Mucosa of descending colon (tissue), 3 donors: ENCODE measurements around the gene NFKBIZ. TPM values are rescaled to one million over a fixed set of nuclear protein-coding genes. Genes with fewer than 3 reads are reported as not detected.
"Not testable (repeated sequence)": the region's sequence is repeated elsewhere in the genome, so short reads cannot be mapped to it uniquely, and the experiment has no call there.

ENCODE experiments used
- ATAC-seq: fragments of 200-7000 bp; cut with Tn5 transposase; one replicate; pipeline ENCODE4 v1.9.1; 2020; ENCODE audit warnings: mild to moderate bottlenecking, moderate library complexity
- DNase-seq, 3 donors: peaks; one replicate each; pipeline ENCODE4 v3.0.0-alpha.2; 2020
- H3K36me3 ChIP-seq: fragments of 200-600 bp; one replicate; pipeline ENCODE4 v1.8.0; 2021; ENCODE audit warnings: low read depth, mild to moderate bottlenecking
- H3K4me1 ChIP-seq: fragments of 200-600 bp; one replicate; pipeline ENCODE4 v1.8.0; 2021; ENCODE audit warnings: low read depth, mild to moderate bottlenecking
- H3K4me3 ChIP-seq: fragments of 200-600 bp; one replicate; pipeline ENCODE4 v1.8.0; 2021; ENCODE audit warnings: mild to moderate bottlenecking
- H3K9me3 ChIP-seq: fragments of 200-600 bp; one replicate; pipeline ENCODE4 v1.8.0; 2021; ENCODE audit warnings: mild to moderate bottlenecking
- CTCF ChIP-seq: fragments of 200-600 bp; IDR thresholded peaks from one replicate; pipeline ENCODE4 v1.8.0; 2022; ENCODE audit warnings: antibody characterized with exemption, mild to moderate bottlenecking
- intact Hi-C, 2 donors: fragments of 100-400 bp; cut with DNase I in 1 of 2; cut with micrococcal nuclease in 1 of 2; formaldehyde crosslinking; loops; one replicate each; pipeline versions ENCODE4 v1.11.0 to v1.11.1; 2022; cut with DNase I, micrococcal nuclease
- total RNA-seq, 3 donors: library from RNA; stranded (reverse); fragmentation: NEBNext Ultra II Directional in 2 of 3; extraction: Animal tissue kit (Norgen Biotek cat#: 25700) in 2 of 3; gene quantifications; one replicate each; pipeline versions ENCODE4 v1.2.1 to v1.2.4, GENCODE V29; 2021 to 2023
- donor health status: DM: no; HTN: no; CAD: no; lungs with moderate emphysema.
- donor health status: DM: no; HTN: no; CAD: no.
- donor health status: DM: no; HTN: yes; CAD: no.

Gene NFKBIZ
- total RNA-seq, 3 donors from 2014 or later: 85.0 to 97.5 (median 91.5) TPM

GRCh38 chr3:101858464-101859030, 9.2 kb downstream of the NFKBIZ start:
- TF ChIP-seq CTCF: no peak
- Histone ChIP-seq H3K9me3 (no peaks in the 10 kb centered on the region), H3K4me1 (peaks cover 21% of the 10 kb centered on the region), H3K36me3 (peaks cover 7% of the 10 kb centered on the region), H3K4me3 (no peak overlapping the region)
- DNase-seq: no peak
- ATAC-seq: no peak
- intact Hi-C loops: loop anchor here in 1 of 2 donors (10.0 kb wide), 1 partner anchor 226 kb away; no protein-coding TSS in a partner anchor

- intact Hi-C loops: loop anchor here in 1 of 2 donors (10.0 kb wide), 1 partner anchor 225 kb away; no protein-coding TSS in a partner anchor
- H3K4me3 ChIP-seq: no peak overlapping the region
- no peak for DNase-seq
- H3K9me3 ChIP-seq: no peaks in the 10 kb centered on the region
- no peak for TF ChIP-seq CTCF
- peaks cover 17% of the 10 kb centered on the region for H3K4me1 ChIP-seq
- peaks cover 4% of the 10 kb centered on the region for H3K36me3 ChIP-seq
- ATAC-seq: no peak
Observed at GRCh38 chr3:101859882-101860448, 10.7 kb downstream of the NFKBIZ start.

GRCh38 chr3:101861212-101861788, 12.0 kb downstream of the NFKBIZ start:
- ATAC-seq (no peak), DNase-seq (no peak)
- H3K4me1 ChIP-seq: peaks cover 5% of the 10 kb centered on the region
- H3K4me3 ChIP-seq: no peak overlapping the region
- H3K9me3 ChIP-seq: no peaks in the 10 kb centered on the region
- intact Hi-C loops: no loop called here
- no peaks in the 10 kb centered on the region for H3K36me3 ChIP-seq
- no peak for TF ChIP-seq CTCF

- DNase-seq: no peak
- Histone ChIP-seq H3K9me3 (no peaks in the 10 kb centered on the region), H3K4me3 (no peak overlapping the region), H3K4me1 (no peaks in the 10 kb centered on the region), H3K36me3 (no peaks in the 10 kb centered on the region)
- TF ChIP-seq CTCF: no peak
- intact Hi-C loops: no loop called here
- ATAC-seq: peak; percentile 3
Observed at GRCh38 chr3:101861789-101862415, 12.6 kb downstream of the NFKBIZ start.

- H3K36me3 ChIP-seq: no peaks in the 10 kb centered on the region
- peak; percentile 19 for ATAC-seq
- H3K4me1 ChIP-seq: no peaks in the 10 kb centered on the region
- H3K9me3 ChIP-seq: no peaks in the 10 kb centered on the region
- no peak overlapping the region for H3K4me3 ChIP-seq
- intact Hi-C loops: no loop called here
- TF ChIP-seq CTCF: no peak
- no peak for DNase-seq
Observed at GRCh38 chr3:101862416-101863165, 13.3 kb downstream of the NFKBIZ start.

GRCh38 chr3:101864926-101865325, 15.6 kb downstream of the NFKBIZ start:
- DNase-seq, intact Hi-C loops, H3K4me1 ChIP-seq, H3K9me3 ChIP-seq, ATAC-seq, H3K4me3 ChIP-seq, H3K36me3 ChIP-seq: not testable (repeated sequence)
